ENCODE results near the gene ADNP. TPM values are rescaled to one million over a fixed set of nuclear protein-coding genes. Genes with fewer than 3 reads are reported as not detected.

Gene ADNP
- total and polyA plus RNA-seq, 2 of the 4 experiments (the other 2 are of a cell fraction): 23.3 to 24.8 TPM

- intact Hi-C loops (cut with micrococcal nuclease): no loop called here
- no CpG with 5 or more reads among the region's 1 CpG for WGBS, 2 experiments (ENCODE audit: extremely low coverage in 2 of 2, insufficient read length in 1 of 2)
- Histone ChIP-seq H3K9ac (ENCODE audit: low read depth, low read length) (no peak overlapping the region), H3K4me2 (ENCODE audit: low read depth, low read length) (no peak overlapping the region), H2AK9ac (replicated peaks; ENCODE audit: low read depth, low read length, poor library complexity) (no peak overlapping the region), H3K79me1 (ENCODE audit: low read depth in 1 of 2, low read length in 2 of 2) (peaks cover under 1 to 38% of the 10 kb centered on the region in 2 experiments; a peak in 3 of 4 replicates), H2BK120ac (ENCODE audit: low read depth, low read length) (no peak overlapping the region), H3K4me3 (ENCODE audit: insufficient read depth, low read depth, low read length) (no peak overlapping the region), H3K23ac (ENCODE audit: low read depth, low read length) (no peak overlapping the region), H2AFZ (replicated peaks; ENCODE audit: low read length, poor library complexity) (no peak overlapping the region), H4K91ac (ENCODE audit: insufficient read depth, low read depth, low read length) (no peak overlapping the region), H2BK20ac (ENCODE audit: low read depth, low read length) (no peak overlapping the region), H3K27ac (ENCODE audit: insufficient read depth, low read length) (no peak overlapping the region), H3K4me1 (ENCODE audit: control insufficient read depth, insufficient read depth, low read length) (peaks cover 11% of the 10 kb centered on the region), H3K14ac (replicated peaks; ENCODE audit: low read depth, low read length) (no peak overlapping the region), H4K5ac (ENCODE audit: low read depth, low read length) (no peak overlapping the region), H2AK5ac (ENCODE audit: low read depth, low read length) (no peak overlapping the region), H2BK15ac (ENCODE audit: low read depth, low read length) (no peak overlapping the region), H3K36me3 (ENCODE audit: control insufficient read depth, insufficient read depth, low read length) (peaks cover 14% of the 10 kb centered on the region), H3K9me1 (ENCODE audit: insufficient read depth, low read length) (peaks cover 7% of the 10 kb centered on the region), H2BK5ac (ENCODE audit: low read depth, low read length, poor library complexity, severe bottlenecking) (no peak overlapping the region), H3K9me3 (ENCODE audit: control insufficient read depth, insufficient read depth, low read length) (no peaks in the 10 kb centered on the region), H3K18ac (ENCODE audit: low read depth, low read length) (no peak overlapping the region), H4K8ac (ENCODE audit: low read depth in 2 of 2, low read length in 2 of 2) (no peak overlapping the region), H3K4ac (ENCODE audit: low read depth, low read length) (no peak overlapping the region), H3K56ac (ENCODE audit: extremely low read depth, insufficient read depth, low read length) (no peak overlapping the region), H3K27me3 (ENCODE audit: control insufficient read depth, insufficient read depth, low read length) (no peaks in the 10 kb centered on the region), H4K20me1 (ENCODE audit: insufficient read depth, low read length) (peaks cover 78% of the 10 kb centered on the region)
- TF ChIP-seq RAD21 (IDR thresholded peaks at IDR 0.05; ENCODE audit: low read length) (no peak), MAZ (IDR thresholded peaks at IDR 0.05; ENCODE audit: borderline replicate concordance, low read depth, low read length) (no peak), CTCF (conservative IDR thresholded peaks at IDR 0.05; ENCODE audit: low read depth, low read length) (no peak), BHLHE40 (IDR thresholded peaks at IDR 0.05; ENCODE audit: low read depth, low read length) (no peak), NFE2L2 (IDR thresholded peaks at IDR 0.05; ENCODE audit: low read depth, low read length) (no peak), RFX5 (IDR thresholded peaks at IDR 0.05; ENCODE audit: low read depth, low read length) (no peak), POLR2A (IDR thresholded peaks at IDR 0.05; ENCODE audit: low read depth, low read length) (no peak), RCOR1 (IDR thresholded peaks at IDR 0.05; ENCODE audit: insufficient replicate concordance, low read length) (no peak), SMC3 (IDR thresholded peaks at IDR 0.05; ENCODE audit: low read depth, low read length) (no peak)
- DNase-seq (no peak), ATAC-seq (ENCODE audit: low read depth) (no peak)
- in situ Hi-C loops (cut with MboI; ENCODE audit: low sequenced_read_pairs): no loop called here
- POLR2A ChIA-PET (ENCODE audit: unreplicated experiment): no interaction called here
- CTCF ChIA-PET: interaction anchor here (0.7 kb wide), 2 partner anchors 132 to 133 kb away, joined by 3 to 4 read pairs; partner anchors contain the start of gene BCAS4
- no TSS peak for BruUV-seq (replicated peaks)
- dilution Hi-C loops (cut with HindIII; ENCODE audit: low sequenced_read_pairs, unreplicated experiment): no loop called here
Measured at GRCh38 chr20:50926530-50926929, 4.7 kb downstream of the ADNP start.

All from IMR-90 (cell line).